PC-3 (cell line): ENCODE results near the gene BUD13.
"Not testable (repeated sequence)": the region's sequence is repeated elsewhere in the genome, so short reads cannot be mapped to it uniquely, and the experiment has no call there.

ENCODE experiments used
- EZH2 ChIP-seq: fragments of 300-600 bp; sonication (generic); IDR thresholded peaks from one replicate; pipeline ENCODE4 v1.6.1; 2017; ENCODE audit warnings: antibody characterized with exemption, mild to moderate bottlenecking, low read length; ENCODE audit not compliant: unreplicated experiment
- TF ChIP-seq, protein P1 (sequence below): fragments of 300-600 bp; sonication (generic); conservative IDR thresholded peaks from 2 replicates; pipeline ENCODE4 v1.5.1; 2017; ENCODE audit warnings: antibody characterized with exemption, low read depth, mild to moderate bottlenecking, low read length

DNA sequence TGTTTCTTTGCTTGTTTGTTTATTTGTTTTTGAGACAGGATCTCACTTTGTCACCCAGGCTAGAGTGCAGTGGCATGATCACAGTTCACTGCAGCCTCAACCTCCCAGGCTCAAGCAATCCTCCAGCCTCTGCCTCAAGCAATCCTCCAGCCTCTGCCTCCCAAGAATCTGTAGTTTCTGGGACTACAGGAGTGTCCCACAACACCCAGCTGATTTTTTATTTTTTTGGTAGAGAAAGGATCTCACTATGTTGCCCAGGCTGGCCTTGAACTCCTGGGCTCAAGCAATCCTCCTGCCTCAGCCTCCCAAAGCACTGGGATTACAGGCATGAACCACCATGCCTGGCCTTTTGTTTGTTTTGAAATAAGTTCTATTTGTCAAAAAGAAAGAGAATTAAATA is 28.9 kb upstream of the BUD13 start:
- TF ChIP-seq, protein P1, sequence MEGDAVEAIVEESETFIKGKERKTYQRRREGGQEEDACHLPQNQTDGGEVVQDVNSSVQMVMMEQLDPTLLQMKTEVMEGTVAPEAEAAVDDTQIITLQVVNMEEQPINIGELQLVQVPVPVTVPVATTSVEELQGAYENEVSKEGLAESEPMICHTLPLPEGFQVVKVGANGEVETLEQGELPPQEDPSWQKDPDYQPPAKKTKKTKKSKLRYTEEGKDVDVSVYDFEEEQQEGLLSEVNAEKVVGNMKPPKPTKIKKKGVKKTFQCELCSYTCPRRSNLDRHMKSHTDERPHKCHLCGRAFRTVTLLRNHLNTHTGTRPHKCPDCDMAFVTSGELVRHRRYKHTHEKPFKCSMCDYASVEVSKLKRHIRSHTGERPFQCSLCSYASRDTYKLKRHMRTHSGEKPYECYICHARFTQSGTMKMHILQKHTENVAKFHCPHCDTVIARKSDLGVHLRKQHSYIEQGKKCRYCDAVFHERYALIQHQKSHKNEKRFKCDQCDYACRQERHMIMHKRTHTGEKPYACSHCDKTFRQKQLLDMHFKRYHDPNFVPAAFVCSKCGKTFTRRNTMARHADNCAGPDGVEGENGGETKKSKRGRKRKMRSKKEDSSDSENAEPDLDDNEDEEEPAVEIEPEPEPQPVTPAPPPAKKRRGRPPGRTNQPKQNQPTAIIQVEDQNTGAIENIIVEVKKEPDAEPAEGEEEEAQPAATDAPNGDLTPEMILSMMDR: not testable (repeated sequence)
- TF ChIP-seq EZH2: not testable (repeated sequence)
